Measurements from ENCODE around the gene PLEKHA4. TPM values are rescaled to one million over a fixed set of nuclear protein-coding genes. Genes with fewer than 3 reads are reported as not detected.

Gene PLEKHA4
- polyA plus RNA-seq, 3 donors, result 0.69 to 1.5 (median 1.1) TPM

DNA sequence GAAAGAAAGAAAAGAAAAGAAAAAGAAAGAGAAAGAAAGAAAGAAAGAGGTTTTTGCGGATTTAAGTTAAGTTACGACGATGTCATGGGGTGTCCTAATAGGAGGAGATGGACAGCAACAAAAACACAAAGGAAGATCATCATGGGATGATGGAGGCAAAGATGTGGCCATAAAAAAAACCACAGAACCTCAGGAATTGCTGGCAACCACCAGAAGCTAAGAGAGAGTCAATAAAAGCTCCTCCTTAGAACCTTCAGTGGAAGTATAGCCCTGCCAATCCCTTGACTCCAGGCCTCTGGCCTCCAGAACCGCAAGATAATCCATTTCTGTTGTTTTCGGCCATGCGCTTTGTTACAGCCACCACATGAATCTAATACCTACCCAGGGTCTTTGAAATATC, 11.5 kb downstream of the PLEKHA4 start:
- Mint-ChIP-seq H3K36me3 (no peaks in the 10 kb centered on the region), H3K9me3 (peaks cover 0 to 3% (median 0%) of the 10 kb centered on the region in 7 donors), H3K4me3 (no peak overlapping the region), H3K4me1 (peaks cover 9% of the 10 kb centered on the region), H3K27ac (no peak overlapping the region), H3K27me3 (ENCODE audit: low read depth in 3 of 3) (peaks cover 0 to 4% (median 1%) of the 10 kb centered on the region in 3 donors)
- intact Hi-C loops (cut with micrococcal nuclease), result no loop called here
- Histone ChIP-seq H2AFZ (ENCODE audit: insufficient read depth, low read depth, low read length, poor library complexity, severe bottlenecking) (no peak overlapping the region), H3K4me1 (ENCODE audit: control insufficient read depth in 1 of 2, insufficient read depth in 2 of 2, low read length in 2 of 2) (peaks cover 0 to 12% of the 10 kb centered on the region in 2 donors), H3K27ac (ENCODE audit: low read depth in 1 of 2, low read length in 2 of 2) (no peak overlapping the region), H3K79me2 (ENCODE audit: insufficient read depth, low read length) (no peaks in the 10 kb centered on the region), H3K9ac (ENCODE audit: insufficient read depth, low read length, poor library complexity, severe bottlenecking) (no peak overlapping the region), H3K36me3 (replicated peaks in 1 of 2; ENCODE audit: control insufficient read depth in 1 of 2, insufficient read depth in 2 of 2, low read length in 2 of 2) (no peaks in the 10 kb centered on the region), H4K20me1 (ENCODE audit: insufficient read depth, low read length) (no peaks in the 10 kb centered on the region), H3K4me2 (replicated peaks; ENCODE audit: extremely low read depth, low read length, poor library complexity, severe bottlenecking) (no peak overlapping the region), H3K27me3 (ENCODE audit: control insufficient read depth in 2 of 2, insufficient read depth in 2 of 2, low read length in 2 of 2) (no peaks in the 10 kb centered on the region), H3K4me3 (replicated peaks in 1 of 3; ENCODE audit: low read depth in 2 of 3, low read length in 3 of 3) (no peak overlapping the region), H3K9me3 (replicated peaks in 1 of 2; ENCODE audit: control insufficient read depth in 1 of 2, insufficient read depth in 1 of 2, low read length in 2 of 2) (no peaks in the 10 kb centered on the region)
- DNase-seq, result no peak
- no peak for TF ChIP-seq CTCF (IDR thresholded peaks at IDR 0.05)
- WGBS (ENCODE audit: insufficient coverage), result 80% methylated on average over 1 of the region's 6 CpGs

DNA sequence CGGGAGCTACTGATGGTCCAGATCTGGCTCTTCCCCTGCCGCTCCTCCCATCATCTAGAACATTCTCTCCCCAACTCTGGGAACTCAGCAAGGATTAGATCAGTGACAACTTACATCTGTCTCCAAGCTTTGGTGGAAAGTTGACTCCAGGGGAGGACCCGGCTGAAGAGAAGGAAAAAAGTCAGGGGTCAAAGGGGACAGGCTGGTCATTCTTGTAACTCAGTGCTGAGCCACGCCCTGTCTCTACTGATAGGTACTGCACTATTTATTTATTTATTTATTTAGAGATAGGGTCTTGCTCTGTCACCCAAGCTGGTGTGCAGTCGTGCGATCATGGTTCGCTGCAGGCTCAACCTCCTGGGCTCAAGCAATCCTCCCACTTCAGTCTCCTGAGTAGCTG, 14.3 kb downstream of the PLEKHA4 start:
- intact Hi-C loops (cut with micrococcal nuclease), result no loop called here
- H3K4me3 ChIP-seq (replicated peaks in 1 of 3; ENCODE audit: low read depth in 2 of 3, low read length in 3 of 3), result no peak overlapping the region
- no CpG with 5 or more reads among the region's 7 CpGs for WGBS (ENCODE audit: insufficient coverage)

More for the DNA sequence above, 14.3 kb downstream of the PLEKHA4 start:
- Histone ChIP-seq H2AFZ (ENCODE audit: insufficient read depth, low read depth, low read length, poor library complexity, severe bottlenecking) (peak overlapping the region; percentile 29), H3K9ac (ENCODE audit: insufficient read depth, low read length, poor library complexity, severe bottlenecking) (no peak overlapping the region), H3K9me3 (replicated peaks in 1 of 2; ENCODE audit: control insufficient read depth in 1 of 2, insufficient read depth in 1 of 2, low read length in 2 of 2) (no peaks in the 10 kb centered on the region), H4K20me1 (ENCODE audit: insufficient read depth, low read length) (no peaks in the 10 kb centered on the region), H3K4me2 (replicated peaks; ENCODE audit: extremely low read depth, low read length, poor library complexity, severe bottlenecking) (no peak overlapping the region), H3K4me1 (ENCODE audit: control insufficient read depth in 1 of 2, insufficient read depth in 2 of 2, low read length in 2 of 2) (peaks cover 0 to 7% of the 10 kb centered on the region in 2 donors), H3K36me3 (replicated peaks in 1 of 2; ENCODE audit: control insufficient read depth in 1 of 2, insufficient read depth in 2 of 2, low read length in 2 of 2) (no peaks in the 10 kb centered on the region), H3K79me2 (ENCODE audit: insufficient read depth, low read length) (no peaks in the 10 kb centered on the region), H3K27ac (ENCODE audit: low read depth in 1 of 2, low read length in 2 of 2) (no peak overlapping the region), H3K27me3 (ENCODE audit: control insufficient read depth in 2 of 2, insufficient read depth in 2 of 2, low read length in 2 of 2) (no peaks in the 10 kb centered on the region)
- Mint-ChIP-seq H3K9me3 (peaks cover 0 to 3% (median 0%) of the 10 kb centered on the region in 7 donors), H3K4me1 (peaks cover 2% of the 10 kb centered on the region), H3K36me3 (no peaks in the 10 kb centered on the region), H3K27me3 (ENCODE audit: low read depth in 3 of 3) (peaks cover 0 to 2% (median 0%) of the 10 kb centered on the region in 3 donors), H3K27ac (no peak overlapping the region), H3K4me3 (no peak overlapping the region)
- no peak for DNase-seq
- TF ChIP-seq CTCF (IDR thresholded peaks at IDR 0.05), result no peak
